ENCODE results near the gene MUL1. TPM values are rescaled to one million over a fixed set of nuclear protein-coding genes. Genes with fewer than 3 reads are reported as not detected.

MUL1 gene
- total RNA-seq, 4 donors from 2014 or later = 24.5 to 71.3 (median 42.7) TPM

DNA sequence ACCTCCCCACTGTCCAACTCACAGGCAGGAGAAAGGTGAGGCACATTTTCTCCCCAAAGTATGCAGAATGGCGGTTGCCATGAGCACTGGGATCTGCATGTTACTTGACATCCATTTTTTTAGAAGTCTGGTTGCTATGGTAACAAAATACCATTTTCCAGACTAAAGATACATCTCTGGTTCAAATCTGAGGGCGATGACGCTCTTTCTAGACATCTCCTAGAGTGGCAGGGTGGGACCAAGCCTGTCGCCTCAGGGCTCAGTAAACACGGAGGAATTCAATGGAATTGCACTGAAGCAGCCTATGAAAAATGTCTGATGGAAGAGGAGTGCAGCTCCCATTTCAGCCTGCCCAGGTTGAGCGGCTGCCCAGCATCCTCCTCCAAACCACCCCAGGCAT lies 22.9 kb upstream of the MUL1 start:
- 81% methylated on average over 6 of the region's 6 CpGs for WGBS
- DNase-seq (ENCODE audit: extremely low spot score) = no peak
- H3K4me3 ChIP-seq = no peak overlapping the region
- no peaks in the 10 kb centered on the region for H3K4me1 ChIP-seq
- intact Hi-C loops (cut with DNase I) = no loop called here
- TF ChIP-seq, protein P1, sequence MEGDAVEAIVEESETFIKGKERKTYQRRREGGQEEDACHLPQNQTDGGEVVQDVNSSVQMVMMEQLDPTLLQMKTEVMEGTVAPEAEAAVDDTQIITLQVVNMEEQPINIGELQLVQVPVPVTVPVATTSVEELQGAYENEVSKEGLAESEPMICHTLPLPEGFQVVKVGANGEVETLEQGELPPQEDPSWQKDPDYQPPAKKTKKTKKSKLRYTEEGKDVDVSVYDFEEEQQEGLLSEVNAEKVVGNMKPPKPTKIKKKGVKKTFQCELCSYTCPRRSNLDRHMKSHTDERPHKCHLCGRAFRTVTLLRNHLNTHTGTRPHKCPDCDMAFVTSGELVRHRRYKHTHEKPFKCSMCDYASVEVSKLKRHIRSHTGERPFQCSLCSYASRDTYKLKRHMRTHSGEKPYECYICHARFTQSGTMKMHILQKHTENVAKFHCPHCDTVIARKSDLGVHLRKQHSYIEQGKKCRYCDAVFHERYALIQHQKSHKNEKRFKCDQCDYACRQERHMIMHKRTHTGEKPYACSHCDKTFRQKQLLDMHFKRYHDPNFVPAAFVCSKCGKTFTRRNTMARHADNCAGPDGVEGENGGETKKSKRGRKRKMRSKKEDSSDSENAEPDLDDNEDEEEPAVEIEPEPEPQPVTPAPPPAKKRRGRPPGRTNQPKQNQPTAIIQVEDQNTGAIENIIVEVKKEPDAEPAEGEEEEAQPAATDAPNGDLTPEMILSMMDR (IDR thresholded peaks at IDR 0.05) = no peak
- no peak for TF ChIP-seq EP300 (IDR thresholded peaks at IDR 0.05)
- TF ChIP-seq POLR2AphosphoS5 (IDR thresholded peaks at IDR 0.05) = no peak
- TF ChIP-seq POLR2A (IDR thresholded peaks at IDR 0.05; ENCODE audit: low read depth) = no peak
- no peak overlapping the region for H3K27ac ChIP-seq (replicated peaks in 1 of 4)
- no peaks in the 10 kb centered on the region for H3K36me3 ChIP-seq
- no peaks in the 10 kb centered on the region for H3K9me3 ChIP-seq
- H3K27me3 ChIP-seq = peaks cover 0 to 65% (median 0%) of the 10 kb centered on the region in 4 donors

DNA sequence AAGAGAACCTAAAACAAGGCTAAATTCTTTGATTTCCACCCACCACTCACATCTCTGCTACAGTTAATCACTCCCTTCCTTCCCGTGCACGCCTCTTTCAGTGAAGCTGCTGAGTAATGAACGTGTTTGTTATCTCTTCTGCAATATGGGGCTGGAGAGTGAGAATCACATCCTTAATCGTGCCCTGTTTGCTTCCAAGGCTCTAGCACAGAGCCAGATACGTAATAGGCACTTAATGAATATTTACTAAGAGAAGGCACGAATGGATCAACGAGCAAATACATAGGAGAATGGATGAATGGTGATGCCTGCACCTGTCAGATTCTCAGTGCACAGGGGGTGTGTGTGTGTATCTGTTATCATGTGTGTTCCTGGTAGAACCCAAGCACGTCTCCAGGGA lies 22.4 kb upstream of the MUL1 start:
- Histone ChIP-seq H3K9me3 (no peaks in the 10 kb centered on the region), H3K4me3 (no peak overlapping the region), H3K27me3 (peaks cover 0 to 61% (median 0%) of the 10 kb centered on the region in 4 donors), H3K4me1 (no peaks in the 10 kb centered on the region), H3K36me3 (no peaks in the 10 kb centered on the region), H3K27ac (replicated peaks in 1 of 4) (no peak overlapping the region)
- intact Hi-C loops (cut with DNase I) = no loop called here
- DNase-seq (ENCODE audit: extremely low spot score) = no peak
- TF ChIP-seq POLR2A (IDR thresholded peaks at IDR 0.05; ENCODE audit: low read depth) = no peak
- TF ChIP-seq POLR2AphosphoS5 (IDR thresholded peaks at IDR 0.05) = no peak
- TF ChIP-seq, protein P1 (IDR thresholded peaks at IDR 0.05) = no peak
- no peak for TF ChIP-seq EP300 (IDR thresholded peaks at IDR 0.05)
- 42% methylated on average over 8 of the region's 8 CpGs for WGBS

DNA sequence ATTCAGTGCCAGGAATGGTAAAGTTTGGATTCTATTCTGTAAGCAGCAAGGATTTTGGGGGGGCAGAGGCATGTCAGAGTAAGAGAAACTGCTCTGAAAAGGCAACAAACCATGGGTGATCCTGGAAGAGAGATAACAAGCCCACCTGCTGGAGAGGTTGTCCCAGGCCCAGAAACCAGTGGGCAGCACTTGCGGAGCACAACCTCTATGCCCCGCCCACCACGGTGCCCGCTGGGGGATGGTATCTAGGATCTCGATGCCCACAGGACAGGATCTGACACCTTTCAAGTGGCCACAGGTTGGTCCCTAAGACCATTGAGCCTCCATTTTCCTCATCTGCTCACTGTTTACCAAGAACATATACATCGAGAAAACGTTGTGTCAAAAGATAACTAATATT lies 20.3 kb upstream of the MUL1 start:
- H3K27me3 ChIP-seq = peaks cover 0 to 55% (median 0%) of the 10 kb centered on the region in 4 donors
- H3K27ac ChIP-seq (replicated peaks in 1 of 4) = no peak overlapping the region
- intact Hi-C loops (cut with DNase I) = no loop called here
- DNase-seq (ENCODE audit: extremely low spot score) = no peak
- H3K4me1 ChIP-seq = no peaks in the 10 kb centered on the region
- TF ChIP-seq POLR2AphosphoS5 (IDR thresholded peaks at IDR 0.05) = no peak
- TF ChIP-seq EP300 (IDR thresholded peaks at IDR 0.05) = no peak
- no peak for TF ChIP-seq POLR2A (IDR thresholded peaks at IDR 0.05; ENCODE audit: low read depth)
- TF ChIP-seq, protein P1 (IDR thresholded peaks at IDR 0.05) = no peak
- no peaks in the 10 kb centered on the region for H3K9me3 ChIP-seq
- H3K4me3 ChIP-seq = no peak overlapping the region
- 74% methylated on average over 7 of the region's 7 CpGs for WGBS
- H3K36me3 ChIP-seq = no peaks in the 10 kb centered on the region

DNA sequence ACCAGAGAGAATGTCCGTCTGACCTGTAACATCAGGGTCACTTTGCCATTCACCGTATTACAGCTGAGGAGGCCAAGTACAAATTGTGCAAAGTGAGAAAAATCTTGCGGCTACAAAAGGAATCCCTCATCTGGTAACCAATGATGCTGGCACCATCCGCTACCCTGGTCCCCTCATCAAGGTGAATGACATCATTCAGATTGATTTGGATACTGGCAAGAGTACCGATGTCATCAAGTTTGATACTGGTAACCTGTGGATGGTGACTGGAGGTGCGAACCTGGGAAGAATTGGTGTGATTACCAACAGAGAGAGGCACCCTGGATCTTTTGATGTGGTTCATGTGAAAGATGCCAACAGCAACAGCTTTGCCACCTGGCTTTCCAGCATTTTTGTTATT lies 18.3 kb upstream of the MUL1 start:
- Histone ChIP-seq H3K27me3 (peaks cover 0 to 37% (median 0%) of the 10 kb centered on the region in 4 donors), H3K36me3 (no peaks in the 10 kb centered on the region), H3K27ac (replicated peaks in 1 of 4) (no peak overlapping the region), H3K9me3 (no peaks in the 10 kb centered on the region), H3K4me1 (peaks cover 0 to 7% (median 6%) of the 10 kb centered on the region in 4 donors), H3K4me3 (no peak overlapping the region)
- 90% methylated on average over 6 of the region's 6 CpGs for WGBS
- TF ChIP-seq, protein P1 (IDR thresholded peaks at IDR 0.05) = no peak
- TF ChIP-seq POLR2AphosphoS5 (IDR thresholded peaks at IDR 0.05) (no peak), POLR2A (IDR thresholded peaks at IDR 0.05; ENCODE audit: low read depth) (no peak)
- DNase-seq (ENCODE audit: extremely low spot score) = no peak
- intact Hi-C loops (cut with DNase I) = no loop called here
